ENCODE results near the gene LUC7L2. TPM values are rescaled to one million over a fixed set of nuclear protein-coding genes. Genes with fewer than 3 reads are reported as not detected.

Gene LUC7L2
- total RNA-seq, 1 donor from 2014 or later: 111 TPM

- no peaks in the 10 kb centered on the region for H4K20me1 ChIP-seq (ENCODE audit: low read depth)
- peaks cover 32% of the 10 kb centered on the region for H3F3A ChIP-seq (ENCODE audit: low read depth)
- H2AFZ ChIP-seq (replicated peaks): peak within 1 kb of the TSS; percentile 87
- H3K4me1 ChIP-seq: peaks cover 3% of the 10 kb centered on the region
- Mint-ChIP-seq H3K27me3 (ENCODE audit: insufficient read depth, low read depth) (peaks cover 16% of the 10 kb centered on the region), H3K36me3 (peaks cover 12% of the 10 kb centered on the region), H3K4me3 (peak within 1 kb of the TSS; percentile 95), H3K4me1 (peaks cover 18% of the 10 kb centered on the region), H3K9me3 (peaks cover 17% of the 10 kb centered on the region), H3K27ac (peak within 1 kb of the TSS; percentile 100)
- peak; percentile 96 for DNase-seq (ENCODE audit: low spot score)
- peak within 1 kb of the TSS; percentile 99 for H3K27ac ChIP-seq
- H3K27me3 ChIP-seq: no peaks in the 10 kb centered on the region
- H3K9me3 ChIP-seq (ENCODE audit: low read depth): no peaks in the 10 kb centered on the region
- H3K36me3 ChIP-seq: peaks cover 6% of the 10 kb centered on the region
- TF ChIP-seq EZH2 (IDR thresholded peaks at IDR 0.05) (no peak), EZH2phosphoT487 (IDR thresholded peaks at IDR 0.05) (no peak), CTCF (IDR thresholded peaks at IDR 0.05) (peak; percentile 38)
- H3K4me2 ChIP-seq: peak within 1 kb of the TSS; percentile 86
- H3K9ac ChIP-seq: peak within 1 kb of the TSS; percentile 95
- H3K4me3 ChIP-seq: peak within 1 kb of the TSS; percentile 78
- peaks cover 36% of the 10 kb centered on the region for H3K79me2 ChIP-seq (ENCODE audit: low read depth)
These were observed 18.5 kb upstream of the LUC7L2 start, which contains the start of gene FMC1 for GRCh38 chr7:139341058-139341775. TSS of gene FMC1 (plus strand) at chr7:139341337. CDS start at chr7:139341385, 48 bp downstream.

GRCh38 chr7:139341776-139342226 is 17.9 kb upstream of the LUC7L2 start:
- H3K79me2 ChIP-seq (ENCODE audit: low read depth): peaks cover 36% of the 10 kb centered on the region
- Mint-ChIP-seq H3K27me3 (ENCODE audit: insufficient read depth, low read depth) (peaks cover 16% of the 10 kb centered on the region), H3K27ac (peak overlapping the region; percentile 100), H3K4me1 (peaks cover 18% of the 10 kb centered on the region), H3K4me3 (peak overlapping the region; percentile 95), H3K9me3 (peaks cover 17% of the 10 kb centered on the region), H3K36me3 (peaks cover 16% of the 10 kb centered on the region)
- H2AFZ ChIP-seq (replicated peaks): peak overlapping the region; percentile 28
- H3F3A ChIP-seq (ENCODE audit: low read depth): peaks cover 32% of the 10 kb centered on the region
- DNase-seq (ENCODE audit: low spot score): no peak
- H3K36me3 ChIP-seq: peaks cover 10% of the 10 kb centered on the region
- H3K9me3 ChIP-seq (ENCODE audit: low read depth): no peaks in the 10 kb centered on the region
- H4K20me1 ChIP-seq (ENCODE audit: low read depth): no peaks in the 10 kb centered on the region
- peaks cover 3% of the 10 kb centered on the region for H3K4me1 ChIP-seq
- H3K4me3 ChIP-seq: peak overlapping the region; percentile 78
- no peaks in the 10 kb centered on the region for H3K27me3 ChIP-seq
- H3K9ac ChIP-seq: peak overlapping the region; percentile 51
- TF ChIP-seq EZH2phosphoT487 (IDR thresholded peaks at IDR 0.05) (no peak), CTCF (IDR thresholded peaks at IDR 0.05) (no peak), EZH2 (IDR thresholded peaks at IDR 0.05) (no peak)
- peak overlapping the region; percentile 99 for H3K27ac ChIP-seq
- peak overlapping the region; percentile 86 for H3K4me2 ChIP-seq

GRCh38 chr7:139345042-139345441 is 14.7 kb upstream of the LUC7L2 start:
- H3K9me3 ChIP-seq (ENCODE audit: low read depth): no peaks in the 10 kb centered on the region
- no peak overlapping the region for H3K9ac ChIP-seq
- H3K27ac Mint-ChIP-seq: no peak overlapping the region
- H3K79me2 ChIP-seq (ENCODE audit: low read depth): peaks cover 36% of the 10 kb centered on the region
- H2AFZ ChIP-seq (replicated peaks): no peak overlapping the region
- no peak overlapping the region for H3K4me3 ChIP-seq
- no peak overlapping the region for H3K4me3 Mint-ChIP-seq
- peaks cover 24% of the 10 kb centered on the region for H3F3A ChIP-seq (ENCODE audit: low read depth)
- peaks cover 22% of the 10 kb centered on the region for H3K36me3 Mint-ChIP-seq
- H3K9me3 Mint-ChIP-seq: peaks cover 7% of the 10 kb centered on the region
- H4K20me1 ChIP-seq (ENCODE audit: low read depth): no peaks in the 10 kb centered on the region
- H3K4me1 ChIP-seq: peaks cover 3% of the 10 kb centered on the region
- no peak overlapping the region for H3K27ac ChIP-seq
- no peak for DNase-seq (ENCODE audit: low spot score)
- TF ChIP-seq CTCF (IDR thresholded peaks at IDR 0.05) (no peak), EZH2 (IDR thresholded peaks at IDR 0.05) (no peak), EZH2phosphoT487 (IDR thresholded peaks at IDR 0.05) (no peak)
- peaks cover 13% of the 10 kb centered on the region for H3K27me3 Mint-ChIP-seq (ENCODE audit: insufficient read depth, low read depth)
- H3K36me3 ChIP-seq: peaks cover 14% of the 10 kb centered on the region
- peaks cover 18% of the 10 kb centered on the region for H3K4me1 Mint-ChIP-seq
- H3K4me2 ChIP-seq: no peak overlapping the region
- H3K27me3 ChIP-seq: no peaks in the 10 kb centered on the region

All from neural progenitor cell (in vitro differentiated cells).